Muscle of arm (tissue), 14 donors: ENCODE measurements around the gene NOL9. TPM values are rescaled to one million over a fixed set of nuclear protein-coding genes. Genes with fewer than 3 reads are reported as not detected.
"Not testable (repeated sequence)": the region's sequence is repeated elsewhere in the genome, so short reads cannot be mapped to it uniquely, and the experiment has no call there.

ENCODE experiments used
- DNase-seq: peaks from one replicate; pipeline ENCODE4 v3.0.0-alpha.2; 2013
- long read RNA-seq, 11 donors: transcript quantifications; one replicate each; lab custom pipeline, GENCODE V29; 2026
- polyA plus RNA-seq, 12 donors: library from polyadenylated mRNA; unstranded; fragments of 120-200 nt; gene quantifications; one replicate each; pipeline ENCODE4 v1.2.1, GENCODE V29; 2013; ENCODE audit not compliant: insufficient read length in 12 of 12

NOL9 gene
- polyA plus RNA-seq = 10 to 100 TPM in 11 of 12 donors, not detected in 1; 11.6 to 26.6 (median 17.1) TPM
- long read RNA-seq, donor 1 = 0 reads
- long read RNA-seq, donor 2, full-length matches to known transcripts = 1 of 1 reads
- long read RNA-seq, donor 2, partial matches to known transcripts = 0 of 1 reads
- long read RNA-seq, donor 2, other reads (novel, unspliced or antisense) = 0 of 1 reads
- long read RNA-seq, donor 3 = 0 reads
- long read RNA-seq, donor 4 = 0 reads
- long read RNA-seq, donor 5 = 0 reads
- long read RNA-seq, donor 6, full-length matches to known transcripts = 1 of 1 reads
- long read RNA-seq, donor 6, partial matches to known transcripts = 0 of 1 reads
- long read RNA-seq, donor 6, other reads (novel, unspliced or antisense) = 0 of 1 reads
- long read RNA-seq, donor 7 = 0 reads
- long read RNA-seq, donor 8 = 0 reads
- long read RNA-seq, donor 9 = 0 reads
- long read RNA-seq, donor 10, full-length matches to known transcripts = 2 of 8 reads
- long read RNA-seq, donor 10, partial matches to known transcripts = 6 of 8 reads
- long read RNA-seq, donor 10, other reads (novel, unspliced or antisense) = 0 of 8 reads
- long read RNA-seq, donor 11 = 0 reads

GRCh38 chr1:6554031-6554906 is at the start of gene NOL9:
Gene NOL9 (minus strand): TSS chr1:6554513. CDS start chr1:6554502, 11 bp downstream.
- peak; percentile 96 for DNase-seq

DNA sequence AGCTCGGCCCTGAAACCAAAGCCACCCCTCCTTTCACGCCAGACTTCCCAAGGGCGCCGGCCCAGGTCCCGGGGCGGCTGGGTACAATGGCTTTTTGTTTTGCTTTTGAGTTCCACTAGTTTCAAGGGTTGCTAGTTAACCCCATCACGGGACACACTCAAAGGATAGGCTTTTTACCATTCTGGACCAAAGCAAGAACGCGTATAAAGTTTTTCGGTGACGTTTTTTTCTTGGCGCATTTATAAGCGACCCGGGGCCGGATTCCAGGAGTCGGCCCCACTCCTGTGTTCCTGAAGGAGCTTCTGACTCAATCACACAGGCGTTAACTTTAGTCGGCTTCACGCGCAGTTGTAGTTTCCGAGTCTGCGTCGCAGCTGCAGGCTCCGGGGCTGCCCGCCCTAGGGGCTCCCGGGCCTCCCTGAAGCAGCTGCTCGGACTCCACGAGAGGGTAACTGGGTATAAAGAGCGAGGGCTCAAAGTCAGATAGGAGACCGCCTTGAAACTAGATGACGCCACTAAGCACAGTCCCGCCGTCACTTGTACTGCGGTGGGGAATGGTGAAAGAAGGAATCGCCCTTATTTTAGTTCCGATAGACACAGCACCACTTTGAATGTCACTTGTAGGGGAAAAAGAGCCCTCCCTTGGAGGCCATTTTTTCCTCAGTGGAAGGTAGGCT is 49.1 kb upstream of the NOL9 start:
- peak; percentile 88 for DNase-seq

DNA sequence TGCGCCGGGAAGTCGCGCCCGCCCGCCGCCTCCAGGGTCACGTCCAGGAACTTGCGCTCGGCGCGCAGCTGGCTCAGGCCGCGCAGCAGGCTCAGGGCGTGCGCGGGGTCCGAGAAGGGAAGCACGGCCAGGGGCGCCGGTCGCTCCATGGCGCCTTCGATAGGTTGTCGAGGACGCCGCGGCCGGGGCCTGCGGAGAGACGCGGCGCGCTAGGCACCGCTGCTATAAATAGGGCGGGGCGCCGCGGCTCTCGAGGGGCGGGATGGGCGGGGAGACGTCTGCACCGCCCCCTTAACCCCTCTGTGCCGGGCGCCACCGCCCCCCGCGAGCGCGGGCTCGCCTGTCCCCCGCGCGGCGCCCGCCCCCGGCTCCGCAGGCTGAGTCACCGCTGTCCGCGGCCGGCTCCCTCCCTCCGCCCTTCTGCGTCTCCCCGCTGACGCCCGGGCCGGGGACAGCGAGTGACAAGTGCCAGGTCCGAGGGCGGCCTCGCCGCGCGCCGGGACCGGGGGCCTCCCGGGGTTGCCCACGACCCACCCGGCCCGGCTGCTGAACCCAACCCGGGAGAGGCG is 48.4 kb upstream of the NOL9 start, which contains the start of gene KLHL21:
TSS of gene KLHL21 (minus strand) at position 201 of the 569 bp plus-strand sequence. CDS start at position 149, 52 bp downstream.
- DNase-seq = peak; percentile 88

- no peak for DNase-seq
Measured at GRCh38 chr1:6601923-6602668, 47.8 kb upstream of the NOL9 start.

DNA sequence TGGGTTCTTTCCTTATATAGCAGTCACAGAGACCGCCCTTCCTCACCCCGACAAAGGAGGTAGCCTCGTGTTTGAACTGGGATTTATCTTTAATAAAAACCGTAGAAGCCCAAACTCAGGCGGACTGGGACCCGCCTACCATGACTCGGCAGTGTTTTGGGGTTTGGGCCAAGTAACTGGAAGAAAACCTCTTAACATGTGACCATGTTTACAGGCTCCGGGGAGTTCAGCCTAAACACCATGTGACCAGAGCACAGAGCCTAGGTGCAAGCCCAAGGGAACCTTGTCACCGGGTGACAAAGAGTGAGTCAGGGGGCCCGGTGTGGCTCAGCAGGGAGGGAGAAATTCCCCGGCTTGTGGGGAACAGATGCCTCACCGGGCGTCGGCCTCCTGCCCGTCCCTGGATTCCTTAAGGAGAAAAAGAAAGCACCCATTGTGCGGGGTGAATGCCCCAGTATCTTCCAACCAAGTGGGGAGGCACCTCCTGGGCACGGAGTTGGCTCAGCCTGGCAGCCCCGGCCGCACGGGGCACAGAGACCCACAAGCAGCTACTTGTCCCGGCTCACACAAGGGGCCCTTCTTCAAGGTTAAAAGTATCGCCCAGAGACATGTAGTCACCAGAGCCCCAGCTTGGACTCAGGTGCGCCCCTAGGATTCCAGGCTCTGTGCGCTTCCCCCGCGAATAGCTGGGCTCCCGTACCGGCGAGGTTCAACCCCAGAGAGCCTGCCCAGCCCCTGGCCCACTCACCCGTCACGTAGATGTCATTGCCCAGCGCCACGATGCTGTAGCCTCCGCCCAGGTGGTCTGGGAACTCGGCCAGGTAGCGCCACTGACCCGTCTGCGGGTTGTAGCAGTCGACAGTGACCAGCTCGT is 47.0 kb upstream of the NOL9 start:
- DNase-seq = no peak

DNA sequence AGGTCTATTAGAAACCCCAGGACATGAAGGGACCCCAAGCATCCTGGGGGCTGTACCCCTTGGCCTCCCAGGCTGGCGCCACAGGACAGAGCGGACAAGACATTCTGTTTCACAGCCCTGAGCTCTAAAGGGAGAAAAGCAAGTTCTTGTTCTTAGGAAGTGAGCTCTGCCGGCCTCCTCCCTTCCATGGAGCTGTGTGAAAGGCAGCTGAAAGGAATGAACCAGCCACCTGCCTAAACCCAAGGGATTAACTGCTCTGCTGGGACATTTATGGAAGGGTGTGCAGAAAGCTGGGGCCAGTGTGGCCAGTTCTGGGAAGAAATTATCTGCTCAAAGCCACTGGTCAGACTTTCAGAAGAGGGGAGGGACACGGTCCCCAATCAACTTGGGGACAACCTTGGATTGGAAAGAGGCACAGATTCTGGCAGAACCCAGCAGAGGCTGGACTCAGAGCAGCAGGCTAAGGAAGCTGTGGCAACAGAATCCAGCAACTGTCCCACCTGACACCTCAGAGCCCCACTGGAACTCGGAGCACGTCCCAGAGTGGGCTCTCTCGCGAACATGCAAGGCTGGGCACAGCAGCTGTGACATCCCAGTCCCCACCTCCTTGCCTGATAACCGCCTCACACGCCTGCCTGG is 46.2 kb upstream of the NOL9 start:
- no peak for DNase-seq

DNA sequence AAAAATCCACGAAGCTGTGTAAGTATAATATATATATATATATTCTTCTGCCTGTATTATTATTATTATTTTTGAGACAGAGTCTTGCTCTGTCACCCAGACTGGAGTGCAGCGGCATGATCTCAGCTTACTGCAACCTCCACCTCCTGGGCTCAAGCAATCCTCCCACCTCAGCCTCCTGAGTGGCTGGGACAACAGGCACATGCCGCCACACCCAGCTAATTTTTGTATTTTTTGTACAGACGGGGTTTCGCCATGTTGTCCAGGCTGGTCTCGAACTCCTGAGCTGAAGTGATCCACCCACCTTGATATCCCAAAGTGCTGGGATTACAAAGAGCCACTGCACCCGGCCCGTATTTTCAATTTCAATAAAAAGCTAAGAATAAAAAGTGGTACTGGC is 45.7 kb upstream of the NOL9 start:
- DNase-seq = not testable (repeated sequence)

- no peak for DNase-seq
Measured at GRCh38 chr1:6599141-6599975, 45.0 kb upstream of the NOL9 start.

GRCh38 chr1:6597777-6598131 is 43.4 kb upstream of the NOL9 start:
- DNase-seq = no peak

GRCh38 chr1:6596886-6597776 is 42.8 kb upstream of the NOL9 start:
- DNase-seq = no peak

GRCh38 chr1:6596351-6596750 is 42.0 kb upstream of the NOL9 start:
- DNase-seq = no peak

DNA sequence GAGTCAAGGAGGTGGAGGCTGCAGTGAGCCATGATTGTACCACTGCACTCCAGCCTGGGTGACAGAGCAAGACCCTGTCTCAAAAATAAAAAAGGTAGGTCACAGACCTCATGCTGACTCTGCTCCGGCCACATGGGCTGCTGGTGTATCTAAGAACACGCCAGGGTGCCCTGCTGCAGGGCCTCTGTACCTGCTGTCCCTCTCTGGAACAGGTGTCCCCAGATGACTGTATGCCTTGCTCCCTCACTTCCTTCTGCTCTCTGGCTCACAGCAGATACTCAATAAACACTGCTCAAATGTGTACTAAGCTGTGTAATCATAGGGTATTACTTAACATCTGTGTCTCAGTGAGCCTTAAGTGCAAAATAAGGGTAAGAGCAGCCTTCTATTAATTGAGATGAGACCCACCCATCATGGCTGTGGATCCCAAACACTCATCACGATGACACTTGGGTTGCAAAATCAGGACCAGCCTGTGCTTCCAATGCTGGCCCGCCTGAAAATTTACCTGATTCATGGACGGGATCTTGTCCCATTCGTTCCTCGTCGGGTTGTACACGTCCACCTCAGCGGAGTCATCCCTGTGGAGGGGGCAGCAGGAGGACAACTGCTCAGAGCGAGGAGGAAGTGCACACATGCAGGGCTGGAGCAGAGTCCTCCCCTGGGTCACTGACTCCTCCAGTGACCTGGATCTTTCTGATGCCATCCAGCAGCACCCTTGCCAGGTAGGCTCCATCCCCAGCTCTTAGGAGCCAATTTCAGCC is 40.8 kb upstream of the NOL9 start:
- DNase-seq = no peak

- DNase-seq = no peak
Measured at GRCh38 chr1:6593810-6594209, 39.5 kb upstream of the NOL9 start.

GRCh38 chr1:6592865-6593593 is 38.7 kb upstream of the NOL9 start:
- DNase-seq = no peak

- no peak for DNase-seq
Measured at GRCh38 chr1:6592441-6592840, 38.1 kb upstream of the NOL9 start.

GRCh38 chr1:6591644-6592043 is 37.3 kb upstream of the NOL9 start:
- DNase-seq = no peak
